ENCODE data around the gene DPF3. TPM values are rescaled to one million over a fixed set of nuclear protein-coding genes. Genes with fewer than 3 reads are reported as not detected.

DPF3 gene
- total RNA-seq, 4 donors from 2014 or later, result 16.7 to 27.8 (median 20.3) TPM

- TF ChIP-seq POLR2A (IDR thresholded peaks at IDR 0.05) (no peak), CTCF (IDR thresholded peaks at IDR 0.05 in 4 of 5, conservative IDR thresholded peaks at IDR 0.05 in 1 of 5) (no peak)
- intact Hi-C loops (cut with DNase I; ENCODE audit: low total_unique reads), result no loop called here
- peaks cover 6 to 10% of the 10 kb centered on the region in 2 donors for H3K4me1 ChIP-seq
- H3K27ac ChIP-seq, result peak overlapping the region in 2 of 4 donors; percentile 27 to 43
- DNase-seq (peak; percentile 27 to 29), ATAC-seq (peak; percentile 62 to 84)
- peaks cover 0 to 10% of the 10 kb centered on the region in 2 donors for H3K36me3 ChIP-seq
- no peak overlapping the region for H3K4me3 ChIP-seq
- in situ Hi-C loops (cut with MboI; ENCODE audit: low sequenced_read_pairs in 4 of 4), result no loop called here
- no peaks in the 10 kb centered on the region for H3K27me3 ChIP-seq
- H3K9me3 ChIP-seq, result no peaks in the 10 kb centered on the region
These were observed 216.2 kb downstream of the DPF3 start for GRCh38 chr14:72677664-72678063.

- H3K4me1 ChIP-seq, result peaks cover 6 to 10% of the 10 kb centered on the region in 2 donors
- TF ChIP-seq POLR2A (IDR thresholded peaks at IDR 0.05), result no peak
- TF ChIP-seq CTCF (IDR thresholded peaks at IDR 0.05 in 4 of 5, conservative IDR thresholded peaks at IDR 0.05 in 1 of 5), result no peak
These were observed 218.8 kb downstream of the DPF3 start for GRCh38 chr14:72675126-72675525.

GRCh38 chr14:72673179-72673578 lies 220.7 kb downstream of the DPF3 start:
- no peaks in the 10 kb centered on the region for H3K9me3 ChIP-seq
- DNase-seq, result no peak
- TF ChIP-seq CTCF (IDR thresholded peaks at IDR 0.05 in 4 of 5, conservative IDR thresholded peaks at IDR 0.05 in 1 of 5) (no peak), POLR2A (IDR thresholded peaks at IDR 0.05) (no peak)
- no peak overlapping the region for H3K27ac ChIP-seq
- H3K4me3 ChIP-seq, result no peak overlapping the region
- intact Hi-C loops (cut with DNase I; ENCODE audit: low total_unique reads) (no loop called here), in situ Hi-C loops (cut with MboI; ENCODE audit: low sequenced_read_pairs in 4 of 4) (no loop called here)
- H3K27me3 ChIP-seq, result no peaks in the 10 kb centered on the region
- peaks cover 0 to 16% of the 10 kb centered on the region in 2 donors for H3K36me3 ChIP-seq
- H3K4me1 ChIP-seq, result peaks cover 6 to 7% of the 10 kb centered on the region in 2 donors
- ATAC-seq, result no peak

More at GRCh38 chr14:72675126-72675525, 218.8 kb downstream of the DPF3 start:
- peaks cover 0 to 10% of the 10 kb centered on the region in 2 donors for H3K36me3 ChIP-seq
- ATAC-seq (no peak), DNase-seq (no peak)
- no peaks in the 10 kb centered on the region for H3K9me3 ChIP-seq
- H3K4me3 ChIP-seq, result no peak overlapping the region
- in situ Hi-C loops (cut with MboI; ENCODE audit: low sequenced_read_pairs in 4 of 4) (no loop called here), intact Hi-C loops (cut with DNase I; ENCODE audit: low total_unique reads) (no loop called here)
- no peak overlapping the region for H3K27ac ChIP-seq
- H3K27me3 ChIP-seq, result no peaks in the 10 kb centered on the region

GRCh38 chr14:72666610-72667009 lies 227.3 kb downstream of the DPF3 start:
- in situ Hi-C loops (cut with MboI; ENCODE audit: low sequenced_read_pairs in 4 of 4), result no loop called here
- no peak for DNase-seq
- H3K4me3 ChIP-seq, result no peak overlapping the region
- H3K36me3 ChIP-seq, result peaks cover 0 to 12% of the 10 kb centered on the region in 2 donors
- intact Hi-C loops (cut with DNase I; ENCODE audit: low total_unique reads), result no loop called here
- H3K4me1 ChIP-seq, result no peaks in the 10 kb centered on the region
- ATAC-seq, result no peak
- H3K9me3 ChIP-seq, result no peaks in the 10 kb centered on the region
- no peak overlapping the region for H3K27ac ChIP-seq
- no peaks in the 10 kb centered on the region for H3K27me3 ChIP-seq
- no peak for TF ChIP-seq POLR2A (IDR thresholded peaks at IDR 0.05)
- TF ChIP-seq CTCF (IDR thresholded peaks at IDR 0.05 in 4 of 5, conservative IDR thresholded peaks at IDR 0.05 in 1 of 5), result no peak

GRCh38 chr14:72665259-72665658 lies 228.6 kb downstream of the DPF3 start:
- Histone ChIP-seq H3K9me3 (no peaks in the 10 kb centered on the region), H3K27ac (no peak overlapping the region), H3K27me3 (no peaks in the 10 kb centered on the region), H3K4me1 (no peaks in the 10 kb centered on the region), H3K36me3 (peaks cover 0 to 12% of the 10 kb centered on the region in 2 donors), H3K4me3 (no peak overlapping the region)
- DNase-seq (no peak), ATAC-seq (peak in 1 of 2 donors; percentile 30)
- no peak for TF ChIP-seq POLR2A (IDR thresholded peaks at IDR 0.05)
- no peak for TF ChIP-seq CTCF (IDR thresholded peaks at IDR 0.05 in 4 of 5, conservative IDR thresholded peaks at IDR 0.05 in 1 of 5)
- intact Hi-C loops (cut with DNase I; ENCODE audit: low total_unique reads), result no loop called here
- in situ Hi-C loops (cut with MboI; ENCODE audit: low sequenced_read_pairs in 4 of 4), result no loop called here

All from gastrocnemius medialis (tissue), 4 donors.